HCT116 (cell line): Measurements from ENCODE around the gene PRMT7. TPM values are rescaled to one million over a fixed set of nuclear protein-coding genes. Genes with fewer than 3 reads are reported as not detected.

Source experiments
- ATAC-seq: fragments of 200-7000 bp; cut with Tn5 transposase; 2 replicates; pipeline ENCODE4 v1.9.1; 2020; ENCODE audit warnings: mild to moderate bottlenecking, moderate library complexity
- BruUV-seq: library from RNA; stranded (reverse); fragments of 400-500 nt; replicated peaks from 2 replicates; lab custom pipeline; 2021; lab: Mats Ljungman, UMichigan
- CTCF ChIA-PET: fragments of 300-600 bp; sonication (Branson Sonifier 250); formaldehyde crosslinking; loops from one replicate; lab custom pipeline; 2021; ENCODE audit warnings: antibody characterized with exemption; lab: Charles Lee
- POLR2A ChIA-PET: fragments of 300-600, 350-600 bp; sonication (Branson Sonifier 250); formaldehyde crosslinking; loops from one replicate; lab custom pipeline; 2021; ENCODE audit warnings: antibody characterized with exemption; lab: Charles Lee
- RAD21 ChIA-PET, 2 experiments: fragments of 300-600 bp; sonication (Branson Sonifier 250); formaldehyde crosslinking; loops; one replicate each; lab custom pipeline; 2023; ENCODE audit warnings: low total read pairs in 2 of 2; ENCODE audit not compliant: uncharacterized antibody in 2 of 2, unreplicated experiment in 2 of 2, low non-redundant PET in 1 of 2; lab: Charles Lee
- DNase-seq: peaks from one replicate; pipeline ENCODE4 v3.0.0-alpha.2; 2010; ENCODE audit warnings: low read depth, low spot score
- H2AFZ ChIP-seq: fragments of 200-600 bp; shearing (Covaris generic), sonication (generic); 2 replicates; pipeline ENCODE4 v1.6.1; 2017; ENCODE audit warnings: low read depth, mixed run types, mixed read lengths, antibody characterized with exemption, low read length; ENCODE audit not compliant: poor library complexity, severe bottlenecking
- H3K27ac ChIP-seq: 2 replicates; pipeline ENCODE4 v1.5.1; 2012; ENCODE audit warnings: low read depth, low read length
- H3K27me3 ChIP-seq: fragments of 200-600 bp; sonication (generic); 2 replicates; pipeline ENCODE4 v1.6.1; 2016; ENCODE audit warnings: mixed run types, low read length, mixed read lengths; ENCODE audit not compliant: insufficient read depth
- H3K36me3 ChIP-seq, 2 experiments: fragments of 200-500 bp in 1 of 2; fragments of 200-600 bp in 1 of 2; sonication (Bioruptor generic) in 1 of 2; sonication (generic) in 1 of 2; 2 replicates each; pipeline versions ENCODE4 v1.5.1 to v1.6.1; 2014 to 2016; ENCODE audit warnings: low read length in 2 of 2, inconsistent platforms in 1 of 2, mixed read lengths in 1 of 2, mixed run types in 1 of 2; ENCODE audit not compliant: insufficient read depth in 2 of 2, control insufficient read depth in 1 of 2
- H3K4me1 ChIP-seq, 2 experiments: fragments of 200-600 bp in 1 of 2; sonication (generic) in 1 of 2; 2 replicates each; pipeline versions ENCODE4 v1.5.1 to v1.6.1; 2012 to 2017; ENCODE audit warnings: low read length in 2 of 2, inconsistent platforms in 1 of 2, mild to moderate bottlenecking in 1 of 2, mixed read lengths in 1 of 2, mixed run types in 1 of 2, moderate library complexity in 1 of 2; ENCODE audit not compliant: insufficient read depth in 2 of 2, control insufficient read depth in 1 of 2
- H3K4me2 ChIP-seq: fragments of 200-600 bp; sonication (generic); 2 replicates; pipeline ENCODE4 v1.6.1; 2017; ENCODE audit warnings: mixed run types, low read length, mixed read lengths
- H3K4me3 ChIP-seq, 2 experiments: fragments of 200-600 bp in 1 of 2; sonication (generic) in 1 of 2; replicated peaks in 1 of 2; 2 replicates each; pipeline ENCODE4 v1.5.1; 2011 to 2016; ENCODE audit warnings: low read length in 2 of 2, control low read depth in 1 of 2, low read depth in 1 of 2, mild to moderate bottlenecking in 1 of 2, mixed read lengths in 1 of 2, mixed run types in 1 of 2
- H3K79me2 ChIP-seq: fragments of 200-600 bp; sonication (generic); 2 replicates; pipeline ENCODE4 v1.6.1; 2017; ENCODE audit warnings: mild to moderate bottlenecking, mixed run types, low read length, moderate library complexity, mixed read lengths; ENCODE audit not compliant: insufficient read depth
- H3K9ac ChIP-seq: fragments of 200-600 bp; sonication (generic); 2 replicates; pipeline ENCODE4 v1.6.1; 2016; ENCODE audit warnings: low read length, mixed read lengths
- H3K9me2 ChIP-seq: fragments of 200-600 bp; sonication (generic), shearing (Covaris generic); 2 replicates; pipeline ENCODE4 v1.6.1; 2017; ENCODE audit warnings: mixed run types, mild to moderate bottlenecking, moderate library complexity; ENCODE audit not compliant: insufficient read depth
- H3K9me3 ChIP-seq, 2 experiments: fragments of 200-500 bp in 1 of 2; fragments of 200-600 bp in 1 of 2; sonication (Bioruptor generic) in 1 of 2; sonication (generic) in 1 of 2; 2 replicates each; pipeline ENCODE4 v1.6.1; 2014 to 2017; ENCODE audit warnings: low read length in 2 of 2, mixed read lengths in 2 of 2, inconsistent platforms in 1 of 2, low read depth in 1 of 2, mild to moderate bottlenecking in 1 of 2, mixed run types in 1 of 2, moderate library complexity in 1 of 2; ENCODE audit not compliant: control insufficient read depth in 1 of 2, insufficient read depth in 1 of 2
- H4K20me1 ChIP-seq: fragments of 200-600 bp; sonication (generic), shearing (Covaris generic); 2 replicates; pipeline ENCODE4 v1.6.1; 2017; ENCODE audit warnings: mixed run types, mild to moderate bottlenecking, moderate library complexity; ENCODE audit not compliant: insufficient read depth
- CBX3 ChIP-seq: IDR thresholded peaks from 2 replicates; pipeline ENCODE4 v1.6.1; 2012; ENCODE audit warnings: low read depth
- CEBPB ChIP-seq: IDR thresholded peaks from 2 replicates; pipeline ENCODE4 v1.6.1; 2012; ENCODE audit warnings: low read depth
- EGR1 ChIP-seq: IDR thresholded peaks from 2 replicates; pipeline ENCODE4 v1.6.1; 2012; ENCODE audit warnings: low read depth
- ELF1 ChIP-seq: IDR thresholded peaks from 2 replicates; pipeline ENCODE4 v1.6.1; 2012; ENCODE audit warnings: low read depth, borderline replicate concordance
- EZH2 ChIP-seq: fragments of 200-600 bp; sonication (generic); IDR thresholded peaks from 2 replicates; pipeline ENCODE4 v1.6.1; 2017; ENCODE audit warnings: antibody characterized with exemption, mixed run types
- EZH2phosphoT487 ChIP-seq: fragments of 200-600 bp; IDR thresholded peaks from 2 replicates; pipeline ENCODE4 v1.6.1; 2018; ENCODE audit warnings: antibody characterized with exemption, borderline replicate concordance
- JUND ChIP-seq: IDR thresholded peaks from 2 replicates; pipeline ENCODE4 v1.6.1; 2012
- POLR2A ChIP-seq: IDR thresholded peaks from 2 replicates; pipeline ENCODE4 v1.7.0; 2011; ENCODE audit warnings: borderline replicate concordance; ENCODE audit not compliant: insufficient read depth, insufficient read length; ENCODE audit errors: extremely low read depth
- POLR2AphosphoS5 ChIP-seq: IDR thresholded peaks from 2 replicates; pipeline ENCODE4 v1.6.1; 2011; ENCODE audit warnings: mild to moderate bottlenecking, low read depth, low read length, moderate library complexity
- RAD21 ChIP-seq: IDR thresholded peaks from 2 replicates; pipeline ENCODE4 v1.6.1; 2012; ENCODE audit warnings: low read depth, mild to moderate bottlenecking
- SP1 ChIP-seq: IDR thresholded peaks from 2 replicates; pipeline ENCODE4 v1.6.1; 2012; ENCODE audit warnings: low read depth
- SRF ChIP-seq: IDR thresholded peaks from 2 replicates; pipeline ENCODE4 v1.6.1; 2012; ENCODE audit warnings: low read depth
- TCF7L2 ChIP-seq: IDR thresholded peaks from 2 replicates; pipeline ENCODE4 v1.7.0; 2011; ENCODE audit warnings: borderline replicate concordance, inconsistent platforms; ENCODE audit not compliant: insufficient read depth, insufficient read length; ENCODE audit errors: extremely low read depth
- ZFX ChIP-seq: fragments of 450-650 bp; IDR thresholded peaks from 2 replicates; pipeline ENCODE4 v1.6.1; 2017
- ZNF274 ChIP-seq: fragments of 200-500 bp; sonication (Bioruptor generic); IDR thresholded peaks from 2 replicates; pipeline ENCODE4 v1.6.1; 2014; ENCODE audit warnings: mild to moderate bottlenecking, low read depth, low read length, inconsistent platforms
- intact Hi-C: fragments of 100-400 bp; cut with micrococcal nuclease; formaldehyde crosslinking; loops from 2 replicates; pipeline ENCODE4 v1.10.0; 2022
- total RNA-seq: library from RNA; stranded (reverse); gene quantifications from one replicate; pipeline ENCODE4 v1.2.1, GENCODE V29; 2021; ENCODE audit not compliant: unreplicated experiment
- TF ChIP-seq, protein P1 (sequence below): IDR thresholded peaks from 2 replicates; pipeline ENCODE4 v1.6.1; 2012
- TF ChIP-seq, protein P2 (sequence below): IDR thresholded peaks from 2 replicates; pipeline ENCODE4 v1.6.1; 2012; ENCODE audit warnings: low read depth
- TF ChIP-seq, protein P3 (sequence below): IDR thresholded peaks from 2 replicates; pipeline ENCODE4 v1.6.1; 2011; ENCODE audit warnings: mild to moderate bottlenecking, low read length, moderate library complexity; ENCODE audit not compliant: insufficient replicate concordance; ENCODE audit errors: extremely low read depth
- TF ChIP-seq, protein P4 (sequence below): IDR thresholded peaks from 2 replicates; pipeline ENCODE4 v1.6.1; 2012
- TF ChIP-seq, protein P5 (sequence below), 3 experiments: fragments of 200-600 bp in 1 of 3; sonication (generic) in 1 of 3; IDR thresholded peaks in 2 of 3; conservative IDR thresholded peaks in 1 of 3; 2 replicates each; pipeline ENCODE4 v1.5.1; 2012 to 2017; ENCODE audit warnings: low read depth in 2 of 3, low read length in 2 of 3, antibody characterized with exemption in 1 of 3, borderline replicate concordance in 1 of 3, control low read depth in 1 of 3, mild to moderate bottlenecking in 1 of 3, mixed read lengths in 1 of 3, mixed run types in 1 of 3, moderate library complexity in 1 of 3; ENCODE audit not compliant: insufficient read depth in 1 of 3

Gene PRMT7
- total RNA-seq, 1 experiment from 2014 or later, result 34.4 TPM

DNA sequence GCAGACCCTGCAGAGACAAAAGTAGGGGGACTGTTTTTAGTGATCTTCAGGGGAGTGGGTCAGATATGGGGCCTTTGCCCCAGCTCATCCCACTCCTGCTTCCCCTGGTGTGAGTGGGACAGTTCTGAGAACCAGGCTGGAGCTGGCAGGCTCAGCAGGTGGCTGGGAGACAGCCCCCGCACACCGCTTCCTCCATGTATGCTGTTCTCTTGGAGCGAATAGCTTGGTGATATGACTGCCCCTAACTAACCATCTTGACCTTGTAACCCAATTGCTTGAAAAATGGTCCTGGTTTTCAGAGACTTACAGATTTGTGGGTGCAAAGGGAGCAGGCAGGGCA is 61.5 kb downstream of the PRMT7 start:
- H3K4me1 ChIP-seq, result no peaks in the 10 kb centered on the region
- no peaks in the 10 kb centered on the region for H3K27me3 ChIP-seq
- BruUV-seq, result no TSS peak
- no peaks in the 10 kb centered on the region for H3K36me3 ChIP-seq
- ChIA-PET CTCF (interaction anchor here (1.0 to 1.5 kb wide), 2 partner anchors 9 kb away, joined by 3 read pairs; no protein-coding TSS in a partner anchor), POLR2A (no interaction called here), RAD21 (no interaction called here)
- intact Hi-C loops, result no loop called here
- H2AFZ ChIP-seq, result no peak overlapping the region
- no peak for DNase-seq
- H3K9ac ChIP-seq, result no peak overlapping the region
- H3K9me2 ChIP-seq, result no peaks in the 10 kb centered on the region
- H3K9me3 ChIP-seq, result no peaks in the 10 kb centered on the region
- no peaks in the 10 kb centered on the region for H3K79me2 ChIP-seq
- H4K20me1 ChIP-seq, result no peaks in the 10 kb centered on the region
- ATAC-seq, result no peak
- no peak overlapping the region for H3K4me2 ChIP-seq
- no peak overlapping the region for H3K27ac ChIP-seq
- TF ChIP-seq ELF1 (no peak), CEBPB (no peak), EZH2 (no peak), POLR2AphosphoS5 (no peak), CBX3 (no peak), ZFX (no peak), EZH2phosphoT487 (no peak), TCF7L2 (no peak), POLR2A (no peak), ZNF274 (no peak), SRF (no peak), EGR1 (no peak), RAD21 (no peak), JUND (no peak), SP1 (no peak)
- TF ChIP-seq, protein P1, sequence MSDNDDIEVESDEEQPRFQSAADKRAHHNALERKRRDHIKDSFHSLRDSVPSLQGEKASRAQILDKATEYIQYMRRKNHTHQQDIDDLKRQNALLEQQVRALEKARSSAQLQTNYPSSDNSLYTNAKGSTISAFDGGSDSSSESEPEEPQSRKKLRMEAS, result no peak
- TF ChIP-seq, protein P2, sequence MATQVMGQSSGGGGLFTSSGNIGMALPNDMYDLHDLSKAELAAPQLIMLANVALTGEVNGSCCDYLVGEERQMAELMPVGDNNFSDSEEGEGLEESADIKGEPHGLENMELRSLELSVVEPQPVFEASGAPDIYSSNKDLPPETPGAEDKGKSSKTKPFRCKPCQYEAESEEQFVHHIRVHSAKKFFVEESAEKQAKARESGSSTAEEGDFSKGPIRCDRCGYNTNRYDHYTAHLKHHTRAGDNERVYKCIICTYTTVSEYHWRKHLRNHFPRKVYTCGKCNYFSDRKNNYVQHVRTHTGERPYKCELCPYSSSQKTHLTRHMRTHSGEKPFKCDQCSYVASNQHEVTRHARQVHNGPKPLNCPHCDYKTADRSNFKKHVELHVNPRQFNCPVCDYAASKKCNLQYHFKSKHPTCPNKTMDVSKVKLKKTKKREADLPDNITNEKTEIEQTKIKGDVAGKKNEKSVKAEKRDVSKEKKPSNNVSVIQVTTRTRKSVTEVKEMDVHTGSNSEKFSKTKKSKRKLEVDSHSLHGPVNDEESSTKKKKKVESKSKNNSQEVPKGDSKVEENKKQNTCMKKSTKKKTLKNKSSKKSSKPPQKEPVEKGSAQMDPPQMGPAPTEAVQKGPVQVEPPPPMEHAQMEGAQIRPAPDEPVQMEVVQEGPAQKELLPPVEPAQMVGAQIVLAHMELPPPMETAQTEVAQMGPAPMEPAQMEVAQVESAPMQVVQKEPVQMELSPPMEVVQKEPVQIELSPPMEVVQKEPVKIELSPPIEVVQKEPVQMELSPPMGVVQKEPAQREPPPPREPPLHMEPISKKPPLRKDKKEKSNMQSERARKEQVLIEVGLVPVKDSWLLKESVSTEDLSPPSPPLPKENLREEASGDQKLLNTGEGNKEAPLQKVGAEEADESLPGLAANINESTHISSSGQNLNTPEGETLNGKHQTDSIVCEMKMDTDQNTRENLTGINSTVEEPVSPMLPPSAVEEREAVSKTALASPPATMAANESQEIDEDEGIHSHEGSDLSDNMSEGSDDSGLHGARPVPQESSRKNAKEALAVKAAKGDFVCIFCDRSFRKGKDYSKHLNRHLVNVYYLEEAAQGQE, result no peak
- TF ChIP-seq, protein P3, sequence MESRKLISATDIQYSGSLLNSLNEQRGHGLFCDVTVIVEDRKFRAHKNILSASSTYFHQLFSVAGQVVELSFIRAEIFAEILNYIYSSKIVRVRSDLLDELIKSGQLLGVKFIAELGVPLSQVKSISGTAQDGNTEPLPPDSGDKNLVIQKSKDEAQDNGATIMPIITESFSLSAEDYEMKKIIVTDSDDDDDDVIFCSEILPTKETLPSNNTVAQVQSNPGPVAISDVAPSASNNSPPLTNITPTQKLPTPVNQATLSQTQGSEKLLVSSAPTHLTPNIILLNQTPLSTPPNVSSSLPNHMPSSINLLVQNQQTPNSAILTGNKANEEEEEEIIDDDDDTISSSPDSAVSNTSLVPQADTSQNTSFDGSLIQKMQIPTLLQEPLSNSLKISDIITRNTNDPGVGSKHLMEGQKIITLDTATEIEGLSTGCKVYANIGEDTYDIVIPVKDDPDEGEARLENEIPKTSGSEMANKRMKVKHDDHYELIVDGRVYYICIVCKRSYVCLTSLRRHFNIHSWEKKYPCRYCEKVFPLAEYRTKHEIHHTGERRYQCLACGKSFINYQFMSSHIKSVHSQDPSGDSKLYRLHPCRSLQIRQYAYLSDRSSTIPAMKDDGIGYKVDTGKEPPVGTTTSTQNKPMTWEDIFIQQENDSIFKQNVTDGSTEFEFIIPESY, result no peak
- TF ChIP-seq, protein P4, sequence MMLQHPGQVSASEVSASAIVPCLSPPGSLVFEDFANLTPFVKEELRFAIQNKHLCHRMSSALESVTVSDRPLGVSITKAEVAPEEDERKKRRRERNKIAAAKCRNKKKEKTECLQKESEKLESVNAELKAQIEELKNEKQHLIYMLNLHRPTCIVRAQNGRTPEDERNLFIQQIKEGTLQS, result no peak
- TF ChIP-seq, protein P5, sequence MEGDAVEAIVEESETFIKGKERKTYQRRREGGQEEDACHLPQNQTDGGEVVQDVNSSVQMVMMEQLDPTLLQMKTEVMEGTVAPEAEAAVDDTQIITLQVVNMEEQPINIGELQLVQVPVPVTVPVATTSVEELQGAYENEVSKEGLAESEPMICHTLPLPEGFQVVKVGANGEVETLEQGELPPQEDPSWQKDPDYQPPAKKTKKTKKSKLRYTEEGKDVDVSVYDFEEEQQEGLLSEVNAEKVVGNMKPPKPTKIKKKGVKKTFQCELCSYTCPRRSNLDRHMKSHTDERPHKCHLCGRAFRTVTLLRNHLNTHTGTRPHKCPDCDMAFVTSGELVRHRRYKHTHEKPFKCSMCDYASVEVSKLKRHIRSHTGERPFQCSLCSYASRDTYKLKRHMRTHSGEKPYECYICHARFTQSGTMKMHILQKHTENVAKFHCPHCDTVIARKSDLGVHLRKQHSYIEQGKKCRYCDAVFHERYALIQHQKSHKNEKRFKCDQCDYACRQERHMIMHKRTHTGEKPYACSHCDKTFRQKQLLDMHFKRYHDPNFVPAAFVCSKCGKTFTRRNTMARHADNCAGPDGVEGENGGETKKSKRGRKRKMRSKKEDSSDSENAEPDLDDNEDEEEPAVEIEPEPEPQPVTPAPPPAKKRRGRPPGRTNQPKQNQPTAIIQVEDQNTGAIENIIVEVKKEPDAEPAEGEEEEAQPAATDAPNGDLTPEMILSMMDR (IDR thresholded peaks at IDR 0.05 in 2 of 3, conservative IDR thresholded peaks at IDR 0.05 in 1 of 3; ENCODE audit: borderline replicate concordance in 1 of 3, insufficient read depth in 1 of 3, low read depth in 2 of 3, low read length in 2 of 3), result no peak
- TF ChIP-seq, all 23 proteins: peak for 0
- no peak overlapping the region for H3K4me3 ChIP-seq
